CD14-positive monocyte (primary cell): Measurements from ENCODE around the gene HPCA. TPM values are rescaled to one million over a fixed set of nuclear protein-coding genes. Genes with fewer than 3 reads are reported as not detected.

ENCODE experiments used
- DNase-seq, 3 donors: peaks; one replicate each; pipeline ENCODE4 v3.0.0-alpha.2; 2011 to 2022
- H2AFZ ChIP-seq: 2 replicates; pipeline ENCODE4 v1.6.0; 2012; ENCODE audit warnings: mild to moderate bottlenecking, low read depth, low read length, inconsistent platforms; ENCODE audit not compliant: insufficient read depth, poor library complexity, severe bottlenecking
- H3K27ac ChIP-seq, 2 donors: 1 replicate in 1 of 2; 2 replicates in 1 of 2; pipeline ENCODE4 v1.5.1; 2012 to 2013; ENCODE audit warnings: low read length in 2 of 2, control low read depth in 1 of 2, inconsistent platforms in 1 of 2, low read depth in 1 of 2, mild to moderate bottlenecking in 1 of 2
- H3K27me3 ChIP-seq, 2 donors: one replicate each; pipeline versions ENCODE4 v1.6.0 to v1.6.1; 2011 to 2013; ENCODE audit warnings: low read length in 2 of 2; ENCODE audit not compliant: control insufficient read depth in 2 of 2, insufficient read depth in 2 of 2
- H3K36me3 ChIP-seq, 2 donors: replicated peaks in 1 of 2; 1 replicate in 1 of 2; 2 replicates in 1 of 2; pipeline versions ENCODE4 v1.5.1 to v1.6.1; 2012 to 2013; ENCODE audit warnings: low read length in 2 of 2, control low read depth in 1 of 2, inconsistent platforms in 1 of 2, mild to moderate bottlenecking in 1 of 2; ENCODE audit not compliant: insufficient read depth in 2 of 2, control insufficient read depth in 1 of 2
- H3K4me1 ChIP-seq, 2 donors: 1 replicate in 1 of 2; 2 replicates in 1 of 2; pipeline versions ENCODE4 v1.5.1 to v1.6.1; 2012 to 2013; ENCODE audit warnings: low read length in 2 of 2, control low read depth in 1 of 2, inconsistent platforms in 1 of 2, mild to moderate bottlenecking in 1 of 2, moderate library complexity in 1 of 2; ENCODE audit not compliant: insufficient read depth in 2 of 2, control insufficient read depth in 1 of 2
- H3K4me2 ChIP-seq: replicated peaks from 2 replicates; pipeline ENCODE3; 2012; ENCODE audit warnings: low read length, moderate library complexity, mild to moderate bottlenecking; ENCODE audit not compliant: poor library complexity, severe bottlenecking; ENCODE audit errors: extremely low read depth
- H3K4me3 ChIP-seq, 3 experiments: fragments of 200-600 bp in 1 of 3; sonication (generic) in 1 of 3; replicated peaks in 1 of 3; 1 replicate in 2 of 3; 2 replicates in 1 of 3; pipeline ENCODE4 v1.5.1; 2011 to 2013; ENCODE audit warnings: low read length in 3 of 3, mild to moderate bottlenecking in 3 of 3, control low read depth in 2 of 3, low read depth in 2 of 3, inconsistent platforms in 1 of 3, moderate library complexity in 1 of 3
- H3K79me2 ChIP-seq: 2 replicates; pipeline ENCODE4 v1.6.0; 2012; ENCODE audit warnings: mild to moderate bottlenecking, control low read depth, inconsistent platforms, low read length, moderate library complexity; ENCODE audit not compliant: insufficient read depth
- H3K9ac ChIP-seq: 2 replicates; pipeline ENCODE4 v1.6.0; 2017; ENCODE audit warnings: low read length, mild to moderate bottlenecking; ENCODE audit not compliant: insufficient read depth, poor library complexity, severe bottlenecking
- H3K9me3 ChIP-seq, 2 donors: replicated peaks in 1 of 2; 1 replicate in 1 of 2; 2 replicates in 1 of 2; pipeline versions ENCODE4 v1.5.1 to v1.6.1; 2012 to 2013; ENCODE audit warnings: low read length in 2 of 2, control low read depth in 1 of 2; ENCODE audit not compliant: control insufficient read depth in 1 of 2, insufficient read depth in 1 of 2
- H4K20me1 ChIP-seq: 2 replicates; pipeline ENCODE4 v1.6.0; 2012; ENCODE audit warnings: mild to moderate bottlenecking, low read length, control low read depth, moderate library complexity; ENCODE audit not compliant: insufficient read depth
- H3K27ac Mint-ChIP-seq, 7 donors: one replicate each; pipeline ENCODE4 v1.8.0; 2020; ENCODE audit warnings: mild to moderate bottlenecking in 7 of 7, mixed read lengths in 7 of 7, moderate library complexity in 6 of 7, inconsistent platforms in 2 of 7
- H3K27me3 Mint-ChIP-seq, 3 donors: one replicate each; pipeline ENCODE4 v1.8.0; 2021 to 2022; ENCODE audit warnings: low read depth in 3 of 3, mild to moderate bottlenecking in 3 of 3, mixed read lengths in 3 of 3, moderate library complexity in 3 of 3, inconsistent platforms in 1 of 3
- H3K36me3 Mint-ChIP-seq, 2 donors: one replicate each; pipeline ENCODE4 v1.8.0; 2020; ENCODE audit warnings: mixed read lengths in 2 of 2, inconsistent platforms in 1 of 2, mild to moderate bottlenecking in 1 of 2
- H3K4me1 Mint-ChIP-seq: one replicate; pipeline ENCODE4 v1.8.0; 2020; ENCODE audit warnings: mild to moderate bottlenecking, mixed read lengths
- H3K4me3 Mint-ChIP-seq, 2 donors: one replicate each; pipeline ENCODE4 v1.8.0; 2020; ENCODE audit warnings: mild to moderate bottlenecking in 2 of 2, mixed read lengths in 2 of 2, moderate library complexity in 1 of 2
- H3K9me3 Mint-ChIP-seq, 7 donors: one replicate each; pipeline ENCODE4 v1.8.0; 2020 to 2022; ENCODE audit warnings: mixed read lengths in 7 of 7, mild to moderate bottlenecking in 6 of 7, moderate library complexity in 6 of 7, inconsistent platforms in 2 of 7
- CTCF ChIP-seq: fragments of 200-600 bp; IDR thresholded peaks from one replicate; pipeline ENCODE4 v1.8.0; 2022; ENCODE audit warnings: antibody characterized with exemption, mild to moderate bottlenecking
- WGBS: methylation state at CpG from one replicate; pipeline ENCODE4 v1.1.5; 2013; ENCODE audit warnings: missing lambda C conversion rate; ENCODE audit not compliant: insufficient coverage; 5-methylcytosine and 5-hydroxymethylcytosine counted together
- intact Hi-C, 2 donors: fragments of 100-400 bp; cut with micrococcal nuclease; formaldehyde crosslinking; loops; one replicate each; pipeline versions ENCODE4 v1.15.0 to v1.15.1; 2023
- polyA plus RNA-seq, 3 donors: library from polyadenylated mRNA; depleted of rRNA in 1 of 3; unstranded in 2 of 3; stranded (reverse) in 1 of 3; fragments of 300-500 nt in 2 of 3; fragments of >200 nt in 1 of 3; fragmentation: Illumina TruSeq in 2 of 3; gene quantifications; 1 replicate in 2 of 3; 2 replicates in 1 of 3; pipeline ENCODE4 v1.2.3, GENCODE V29; 2012 to 2021

The HPCA gene
- polyA plus RNA-seq, 3 donors = not detected

DNA sequence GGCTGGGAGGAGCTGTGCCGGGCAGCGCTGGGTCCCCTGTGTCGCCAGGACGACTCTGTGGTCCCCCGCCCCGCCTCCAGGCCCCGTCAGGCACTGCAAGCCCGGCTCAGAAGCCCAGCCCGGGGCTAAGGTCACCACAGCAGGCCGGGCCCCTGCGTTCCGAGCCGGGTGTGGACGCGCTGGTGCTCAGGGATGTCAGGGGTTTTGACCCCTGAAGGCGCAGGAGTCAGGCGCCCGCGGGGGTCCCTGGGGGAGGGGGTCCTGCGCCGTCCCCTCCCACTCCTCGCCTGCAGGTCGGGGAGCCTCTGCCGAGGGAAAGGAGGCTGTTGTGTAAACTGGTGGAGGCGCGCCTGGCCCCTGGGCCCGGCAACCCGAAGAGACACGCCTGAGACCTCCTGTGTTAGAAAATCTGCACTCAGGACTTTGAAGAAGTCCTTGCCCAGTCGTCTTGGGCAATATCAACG lies 38.6 kb downstream of the HPCA start:
- Histone ChIP-seq H3K79me2 (no peaks in the 10 kb centered on the region), H3K27me3 (peaks cover 36 to 56% of the 10 kb centered on the region in 2 donors), H3K9ac (no peak overlapping the region), H3K4me2 (peak overlapping the region; percentile 2), H3K4me1 (peaks cover 11 to 12% of the 10 kb centered on the region in 2 donors), H3K36me3 (no peaks in the 10 kb centered on the region), H3K4me3 (no peak overlapping the region), H2AFZ (peak overlapping the region; percentile 46), H3K27ac (no peak overlapping the region), H4K20me1 (no peaks in the 10 kb centered on the region), H3K9me3 (peaks cover 0 to 18% of the 10 kb centered on the region in 2 donors)
- intact Hi-C loops = no loop called here
- peak in 1 of 3 donors; percentile 33 for DNase-seq
- peaks cover 50 to 72% (median 56%) of the 10 kb centered on the region in 3 donors for H3K27me3 Mint-ChIP-seq
- no peak for TF ChIP-seq CTCF
- WGBS = 2% methylated on average over 25 of the region's 31 CpGs
- peaks cover 18% of the 10 kb centered on the region for H3K4me1 Mint-ChIP-seq
- peak overlapping the region in 1 of 2 donors; percentile 86 for H3K4me3 Mint-ChIP-seq
- no peak overlapping the region for H3K27ac Mint-ChIP-seq
- H3K9me3 Mint-ChIP-seq = peaks cover 0 to 20% (median 8%) of the 10 kb centered on the region in 7 donors
- peaks cover 3 to 7% of the 10 kb centered on the region in 2 donors for H3K36me3 Mint-ChIP-seq

DNA sequence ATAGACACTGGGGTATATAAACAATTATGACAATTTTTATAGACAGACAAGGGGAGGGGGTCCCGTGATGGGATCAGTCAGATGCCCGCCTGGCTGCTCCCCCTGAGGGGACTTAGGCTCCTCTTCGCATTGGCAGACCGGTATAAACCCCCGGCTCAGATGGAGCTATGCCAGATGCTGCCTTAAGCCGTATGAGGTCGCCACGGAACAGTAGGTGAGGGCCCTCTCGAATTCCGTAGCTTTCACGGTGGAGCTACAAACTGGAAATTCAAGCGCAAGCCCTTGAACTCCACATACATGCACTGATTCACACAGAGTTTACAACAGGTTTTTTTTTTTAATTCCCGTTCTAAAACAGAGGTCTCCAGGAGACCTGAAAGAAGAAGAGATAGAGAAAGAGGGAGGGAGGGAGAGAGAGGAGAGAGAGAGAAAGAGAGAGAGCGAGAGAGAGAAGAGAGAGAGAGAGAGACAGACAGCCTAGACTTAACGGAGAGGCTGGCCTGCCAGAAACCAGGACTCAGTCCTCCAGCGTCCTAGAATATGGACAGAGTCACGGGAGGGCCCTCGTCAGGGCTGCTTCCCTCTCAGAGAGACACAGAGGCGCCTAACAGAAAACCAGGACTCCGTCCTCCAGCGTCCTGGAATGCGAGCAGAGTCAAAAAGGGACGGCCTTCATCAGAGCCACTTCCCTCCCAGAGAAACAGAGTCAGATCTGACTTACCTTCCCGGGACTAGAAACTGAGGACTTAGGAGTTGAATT lies 39.3 kb downstream of the HPCA start:
- intact Hi-C loops = no loop called here
- H3K4me1 ChIP-seq = peaks cover 11 to 12% of the 10 kb centered on the region in 2 donors
- H3K79me2 ChIP-seq = no peaks in the 10 kb centered on the region
- H3K9me3 Mint-ChIP-seq = peaks cover 0 to 20% (median 8%) of the 10 kb centered on the region in 7 donors
- H3K27ac ChIP-seq = no peak overlapping the region
- peak overlapping the region in 1 of 2 donors; percentile 72 for H3K4me3 Mint-ChIP-seq
- peaks cover 14% of the 10 kb centered on the region for H3K4me1 Mint-ChIP-seq
- peaks cover 0 to 18% of the 10 kb centered on the region in 2 donors for H3K9me3 ChIP-seq
- DNase-seq = no peak
- H3K27me3 ChIP-seq = peaks cover 36 to 55% of the 10 kb centered on the region in 2 donors
- WGBS = 11% methylated on average over 11 of the region's 24 CpGs
- no peak overlapping the region for H3K9ac ChIP-seq
- no peak overlapping the region for H3K4me2 ChIP-seq
- no peak overlapping the region for H3K27ac Mint-ChIP-seq
- peaks cover 3 to 7% of the 10 kb centered on the region in 2 donors for H3K36me3 Mint-ChIP-seq
- TF ChIP-seq CTCF = no peak
- H2AFZ ChIP-seq = peak overlapping the region; percentile 46
- H3K4me3 ChIP-seq = no peak overlapping the region
- peaks cover 49 to 71% (median 54%) of the 10 kb centered on the region in 3 donors for H3K27me3 Mint-ChIP-seq
- no peaks in the 10 kb centered on the region for H4K20me1 ChIP-seq
- H3K36me3 ChIP-seq = no peaks in the 10 kb centered on the region
